GM21367 (cell line): ENCODE measurements around the gene ZSWIM6.
A peak's percentile ranks its signal among the peaks of the same experiment; 100 is the strongest.
"Not testable (repeated sequence)": the region's sequence is repeated elsewhere in the genome, so short reads cannot be mapped to it uniquely, and the experiment has no call there.

ENCODE experiments used
- ATAC-seq: cut with Tn5 transposase; IDR thresholded peaks from one replicate; pipeline ENCODE4 v1.9.1; 2021; ENCODE audit not compliant: unreplicated experiment

ZSWIM6 gene

DNA sequence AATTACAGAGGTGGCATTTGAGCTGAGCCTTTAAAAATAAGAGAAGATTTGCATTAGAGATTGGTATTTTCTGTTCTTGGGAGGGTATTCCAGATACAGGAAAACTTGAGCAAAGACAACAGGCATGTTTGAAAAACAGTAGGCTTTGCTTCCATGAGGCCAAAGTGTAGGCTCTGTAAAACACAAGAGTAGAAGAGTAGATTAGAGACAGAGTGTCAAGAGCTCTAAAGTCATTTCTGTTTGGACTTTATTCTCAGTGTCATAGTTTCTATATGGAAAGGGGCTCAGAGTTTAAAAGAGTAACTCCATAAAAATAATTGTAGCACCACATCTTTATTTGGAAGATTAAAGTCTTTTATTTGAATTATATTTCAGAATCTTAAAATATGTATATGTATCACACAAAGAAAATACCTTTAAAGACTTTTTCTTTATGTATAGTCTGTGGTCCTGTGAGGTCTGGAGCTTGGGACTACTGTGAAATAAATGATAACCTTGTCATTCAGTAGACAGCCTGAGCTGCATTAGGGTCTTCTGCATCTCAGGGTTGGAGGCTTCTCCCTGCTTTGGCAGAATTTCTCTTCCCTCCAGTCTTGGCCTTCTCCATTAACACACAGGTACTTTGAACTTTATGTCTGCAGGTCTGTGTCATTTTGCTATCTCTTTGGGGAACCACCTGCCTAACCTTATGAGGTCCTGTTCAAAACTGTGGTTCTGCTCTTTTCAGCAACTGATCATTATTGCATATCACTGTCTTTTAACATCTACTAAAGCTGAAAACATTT, 73.6 kb downstream of the ZSWIM6 start:
- ATAC-seq: no peak

DNA sequence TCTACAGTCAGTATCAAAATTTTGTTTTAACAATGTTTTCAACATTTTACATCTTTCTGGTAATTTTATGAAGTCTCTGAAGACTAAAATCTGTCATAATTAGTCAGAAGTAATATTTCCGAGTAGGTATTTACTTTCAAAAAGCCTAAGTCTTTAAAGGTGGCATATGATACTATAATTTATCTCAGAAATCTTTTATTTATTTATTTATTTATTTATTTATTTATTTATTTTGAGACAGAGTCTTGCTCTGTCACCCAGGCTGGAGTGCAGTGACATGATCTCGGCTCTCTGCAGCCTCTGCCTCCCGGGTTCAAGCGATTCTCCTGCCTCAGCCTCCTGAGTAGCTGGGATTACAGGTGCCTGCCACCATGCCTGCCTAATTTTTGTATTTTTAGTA, 74.4 kb downstream of the ZSWIM6 start:
- not testable (repeated sequence) for ATAC-seq

DNA sequence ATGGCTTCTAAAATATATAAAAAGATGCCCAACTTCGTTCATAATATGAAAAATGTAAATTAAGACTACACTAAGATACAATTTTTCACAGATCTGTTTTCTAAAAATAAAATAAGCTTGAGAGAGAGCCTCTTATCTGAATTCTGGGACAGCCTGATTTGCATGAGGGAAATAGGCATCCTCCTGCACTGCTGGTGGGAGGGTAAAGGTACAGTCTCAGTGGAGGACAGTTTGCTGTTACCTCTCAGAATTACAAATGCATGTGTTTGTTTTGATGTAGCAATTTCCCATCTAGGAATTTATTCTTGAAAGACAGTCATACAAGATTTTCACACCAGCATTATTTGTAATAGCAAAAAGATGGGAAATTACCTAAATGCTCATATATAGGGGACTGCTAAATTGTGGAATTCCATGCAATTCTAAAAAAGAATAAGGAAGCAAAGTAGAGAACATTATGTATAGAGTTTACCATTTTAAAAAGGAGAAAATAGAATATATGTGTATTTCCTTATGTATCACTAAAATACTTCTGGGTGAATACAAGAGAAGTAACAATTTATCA, 75.7 kb downstream of the ZSWIM6 start:
- no peak for ATAC-seq

DNA sequence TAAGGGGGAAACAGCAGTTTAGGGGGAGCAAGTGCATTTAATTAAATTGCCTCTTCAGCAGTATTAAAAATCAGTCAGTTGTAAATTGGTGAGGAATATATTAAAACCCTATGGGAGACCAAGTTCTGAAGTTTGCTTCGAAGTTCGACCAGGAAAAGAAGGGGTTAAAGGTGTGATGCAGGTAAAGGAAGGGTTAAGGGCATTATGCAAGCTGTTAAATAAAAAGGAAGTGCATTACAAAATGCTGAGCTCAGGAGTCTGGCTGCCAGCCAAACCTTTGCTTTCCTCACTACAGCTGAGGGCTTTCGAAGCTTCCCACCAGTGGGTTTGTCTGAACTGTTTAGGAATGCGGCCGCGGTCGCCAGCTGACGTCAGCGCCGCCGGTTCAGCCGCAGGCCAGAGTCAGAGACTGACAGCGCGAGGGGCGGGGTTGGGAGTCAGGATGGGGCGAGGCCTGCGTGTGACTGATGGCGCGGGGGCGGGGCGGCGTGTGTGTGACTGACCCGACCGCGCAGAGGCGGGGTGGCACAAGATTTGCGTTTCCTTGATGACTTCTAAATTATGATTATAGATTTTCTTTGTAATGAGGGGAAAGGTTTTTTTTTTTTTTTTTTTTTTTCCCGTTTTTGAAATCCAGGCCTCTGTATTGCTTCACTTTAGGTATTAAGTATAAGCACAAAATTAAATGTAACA, 76.6 kb downstream of the ZSWIM6 start:
- peak; percentile 99 for ATAC-seq

DNA sequence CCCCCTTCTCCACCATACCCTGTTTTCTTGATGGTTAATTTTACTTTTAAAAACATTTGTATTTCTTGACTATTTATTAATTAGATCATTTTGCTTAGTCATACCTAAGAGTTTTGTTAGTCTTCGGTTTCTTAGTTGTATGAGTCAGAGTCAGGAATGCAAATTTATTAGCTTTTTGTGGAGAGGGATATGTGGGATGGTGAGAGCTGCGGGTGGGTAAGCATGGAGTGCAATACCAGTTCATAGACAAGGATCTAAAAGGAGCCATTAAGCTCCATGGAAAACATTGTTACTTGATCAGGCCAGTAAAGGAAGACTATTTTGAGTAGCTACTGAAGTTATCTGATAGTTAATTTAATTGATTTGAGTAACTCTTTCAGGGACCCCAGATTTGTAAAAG, 77.5 kb downstream of the ZSWIM6 start:
- ATAC-seq: no peak

DNA sequence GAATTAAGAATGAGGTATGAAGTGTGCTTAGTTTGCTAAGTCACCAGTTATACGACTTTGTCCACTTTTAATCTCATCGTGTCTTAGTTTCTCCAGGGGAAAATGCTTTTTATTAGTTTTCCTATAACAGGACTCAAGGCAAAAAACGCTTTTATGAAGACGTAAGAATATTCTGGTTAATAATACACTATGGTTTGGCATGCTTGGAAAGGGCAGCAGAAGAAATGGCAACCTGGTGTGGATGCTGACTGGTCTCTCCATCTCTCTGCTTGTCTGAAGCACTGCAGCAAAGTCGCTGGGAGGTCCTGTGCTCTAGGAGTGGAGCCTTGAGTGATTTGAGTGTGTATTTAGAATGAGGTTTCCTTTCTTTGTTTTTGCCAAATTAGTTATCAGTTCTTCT, 78.8 kb downstream of the ZSWIM6 start:
- ATAC-seq: no peak

DNA sequence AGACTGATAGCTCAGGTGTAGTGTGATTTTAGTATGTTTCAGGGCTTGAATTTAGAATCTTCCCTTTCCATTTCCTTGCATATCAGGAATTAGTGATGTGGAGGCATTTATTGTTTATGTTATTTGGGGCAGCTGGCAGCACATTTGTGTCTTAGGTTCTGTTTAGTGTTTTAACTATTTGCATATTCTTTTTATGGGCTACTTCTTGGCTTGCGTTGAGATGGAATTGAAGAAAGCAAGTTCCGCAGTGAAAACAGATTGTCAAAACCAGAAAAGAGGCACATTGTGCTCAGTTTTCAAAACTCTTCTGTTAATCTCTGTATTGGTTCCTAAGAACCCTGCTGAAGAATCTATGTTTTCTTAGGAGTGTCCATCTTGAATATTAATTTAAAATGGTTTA, 80.3 kb downstream of the ZSWIM6 start:
- ATAC-seq: no peak

DNA sequence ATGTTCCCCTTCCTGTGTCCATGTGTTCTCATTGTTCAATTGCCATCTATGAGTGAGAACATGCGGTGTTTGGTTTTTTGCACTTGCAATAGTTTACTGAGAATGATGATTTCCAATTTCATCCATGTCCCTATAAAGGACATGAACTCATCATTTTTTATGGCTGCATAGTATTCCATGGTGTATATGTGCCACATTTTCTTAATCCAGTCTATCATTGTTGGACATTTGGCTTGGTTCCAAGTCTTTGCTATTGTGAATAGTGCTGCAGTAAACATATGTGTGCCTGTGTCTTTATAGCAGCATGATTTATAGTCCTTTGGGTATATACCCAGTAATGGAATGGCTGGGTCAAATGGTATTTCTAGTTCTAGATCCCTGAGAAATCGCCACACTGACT, 81.1 kb downstream of the ZSWIM6 start:
- ATAC-seq: not testable (repeated sequence)

DNA sequence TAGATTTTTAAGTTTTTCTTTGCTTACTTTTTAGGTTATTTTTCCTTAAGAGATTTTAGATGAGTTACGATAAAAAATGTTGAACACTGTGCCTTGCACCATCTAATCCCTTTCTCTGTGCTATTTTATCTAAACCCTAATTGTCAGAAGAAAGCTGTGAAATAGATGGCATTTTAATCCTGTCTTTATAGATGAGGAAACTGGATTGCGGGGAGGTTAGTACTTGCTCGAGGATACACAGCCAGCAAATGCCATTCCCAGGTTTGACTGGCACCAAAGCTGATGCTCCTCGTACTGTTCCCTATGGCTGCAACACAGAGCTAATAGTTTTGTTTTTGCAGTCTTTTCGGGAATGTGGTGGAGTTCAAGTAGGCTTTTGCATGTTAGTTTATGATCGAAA, 82.7 kb downstream of the ZSWIM6 start:
- no peak for ATAC-seq

DNA sequence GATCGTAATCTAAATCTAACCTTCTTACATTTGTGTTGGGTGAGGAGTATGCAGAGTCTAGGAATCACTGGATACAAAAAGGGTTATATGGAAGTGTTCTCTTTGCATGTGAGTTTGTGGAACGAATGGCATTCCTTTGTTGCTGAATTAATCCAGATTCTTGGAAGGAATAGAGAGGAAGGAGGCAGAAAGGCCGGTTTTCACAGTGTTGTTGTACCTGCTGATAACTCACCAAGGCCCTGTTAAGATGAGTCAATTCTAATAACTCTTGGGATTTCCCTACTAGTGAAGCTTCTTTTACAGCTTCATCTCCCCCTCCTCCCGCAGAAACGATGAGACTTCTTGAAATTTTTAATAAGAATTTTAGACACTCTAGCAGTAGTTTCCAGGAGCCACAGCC, 84.0 kb downstream of the ZSWIM6 start:
- ATAC-seq: no peak

DNA sequence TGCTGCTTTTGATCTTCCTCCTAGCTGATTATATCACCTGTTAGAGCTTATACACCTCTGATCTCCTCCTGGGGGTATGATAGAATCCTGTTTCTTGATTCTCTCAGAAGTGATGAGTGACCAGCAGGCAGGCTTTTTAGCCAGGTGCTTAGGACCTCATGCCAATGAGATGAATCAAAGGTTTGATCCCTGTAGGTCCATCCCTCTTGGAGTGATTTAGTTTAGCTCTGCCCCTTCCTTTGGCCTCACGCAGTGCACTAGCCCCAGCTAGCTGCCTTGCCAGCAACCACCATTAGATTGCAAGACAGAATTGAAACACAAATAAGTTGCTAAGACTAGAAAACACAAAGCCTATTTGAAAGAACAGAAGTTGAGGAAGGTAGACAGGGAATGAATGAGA, 84.4 kb downstream of the ZSWIM6 start:
- ATAC-seq: no peak

DNA sequence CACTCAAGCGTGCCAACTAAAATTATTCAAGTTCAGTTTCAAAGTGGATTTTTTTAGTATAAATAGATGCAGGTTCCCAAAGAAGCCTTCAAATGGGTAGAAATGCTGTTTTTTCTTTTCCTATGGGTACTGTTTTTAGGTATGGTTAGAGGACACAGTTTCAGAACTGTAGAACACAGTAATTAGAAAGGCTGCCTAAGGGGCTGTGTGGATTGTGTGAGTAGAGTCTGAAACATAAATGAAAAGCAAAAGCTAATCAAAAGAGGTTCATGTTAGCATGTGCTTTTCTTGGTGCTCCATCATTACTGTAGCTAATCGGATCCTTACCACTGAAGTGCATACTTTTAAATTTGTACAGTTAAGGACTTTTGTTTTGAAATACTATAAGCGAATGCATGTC, 85.3 kb downstream of the ZSWIM6 start:
- no peak for ATAC-seq

DNA sequence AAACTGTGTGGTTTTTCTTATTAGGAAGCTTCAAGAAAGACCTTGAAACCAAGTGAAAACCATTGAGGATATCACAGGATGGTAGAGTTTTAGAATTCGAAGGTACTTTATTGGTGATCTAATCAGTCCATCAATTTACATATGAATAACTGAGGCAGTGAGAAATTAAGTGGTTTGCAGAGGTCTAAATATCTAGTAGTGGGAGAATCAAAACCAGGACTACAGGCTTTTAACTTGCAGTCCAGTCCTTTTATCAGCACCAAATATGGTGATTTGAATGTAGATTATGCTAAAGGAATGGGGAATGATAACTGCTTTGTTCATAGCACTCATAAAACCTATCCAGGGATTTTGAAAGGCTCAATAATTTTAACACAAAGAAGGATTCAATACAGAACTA, 85.8 kb downstream of the ZSWIM6 start:
- no peak for ATAC-seq

DNA sequence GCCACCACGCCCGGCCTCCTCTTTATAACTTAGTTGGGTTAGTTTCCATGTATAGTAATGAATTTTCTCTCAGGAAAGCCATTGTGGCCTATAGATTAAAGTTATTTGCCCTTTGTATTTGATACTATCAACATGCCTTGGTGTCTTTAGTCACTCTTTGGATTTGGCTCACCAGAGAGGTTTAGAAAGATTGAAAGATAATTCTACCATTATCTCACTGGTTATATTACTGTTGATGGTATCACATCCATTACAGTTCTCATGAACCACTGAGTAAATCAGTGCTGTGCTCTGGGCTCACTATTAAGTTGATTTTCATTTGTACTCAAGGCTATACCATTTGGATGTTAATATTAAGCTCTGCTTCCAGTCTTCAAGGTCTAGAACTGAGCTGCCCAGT, 87.0 kb downstream of the ZSWIM6 start:
- ATAC-seq: no peak

DNA sequence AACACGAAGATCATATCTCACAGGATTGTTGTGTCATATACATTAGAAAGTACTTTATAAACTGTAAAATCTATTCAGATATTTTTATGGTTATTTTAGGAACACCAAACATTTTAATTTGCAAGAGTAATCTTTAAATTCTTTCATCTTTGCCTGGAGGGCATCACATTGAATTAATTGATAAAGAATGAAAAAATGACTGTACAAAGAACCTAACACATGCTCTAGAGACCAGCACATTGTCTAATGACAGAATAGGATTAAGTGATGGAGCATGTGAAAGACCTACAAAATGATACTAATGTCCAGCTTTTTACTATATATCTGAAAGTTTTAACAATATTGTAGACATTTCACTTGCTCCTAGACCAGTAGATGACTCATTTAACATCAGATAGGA, 88.0 kb downstream of the ZSWIM6 start:
- no peak for ATAC-seq

DNA sequence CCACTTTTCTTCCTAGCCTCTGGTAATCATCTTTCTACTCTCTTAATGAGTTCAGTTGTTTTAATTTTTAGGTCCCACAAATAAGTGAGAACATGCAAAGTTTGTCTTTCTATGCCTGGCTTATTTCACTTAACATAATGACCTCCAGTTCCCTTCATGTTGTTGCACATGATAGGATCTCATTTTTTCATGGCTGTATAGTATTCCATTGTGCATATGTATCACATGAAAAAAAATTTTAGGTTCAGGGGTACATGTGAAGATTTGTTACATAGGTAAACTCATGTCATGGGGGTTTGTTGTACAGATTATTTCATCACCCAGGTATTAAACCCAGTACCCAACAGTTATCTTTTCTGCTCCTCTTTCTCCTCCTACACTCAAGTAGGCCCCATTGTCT, 89.2 kb downstream of the ZSWIM6 start:
- ATAC-seq: not testable (repeated sequence)

DNA sequence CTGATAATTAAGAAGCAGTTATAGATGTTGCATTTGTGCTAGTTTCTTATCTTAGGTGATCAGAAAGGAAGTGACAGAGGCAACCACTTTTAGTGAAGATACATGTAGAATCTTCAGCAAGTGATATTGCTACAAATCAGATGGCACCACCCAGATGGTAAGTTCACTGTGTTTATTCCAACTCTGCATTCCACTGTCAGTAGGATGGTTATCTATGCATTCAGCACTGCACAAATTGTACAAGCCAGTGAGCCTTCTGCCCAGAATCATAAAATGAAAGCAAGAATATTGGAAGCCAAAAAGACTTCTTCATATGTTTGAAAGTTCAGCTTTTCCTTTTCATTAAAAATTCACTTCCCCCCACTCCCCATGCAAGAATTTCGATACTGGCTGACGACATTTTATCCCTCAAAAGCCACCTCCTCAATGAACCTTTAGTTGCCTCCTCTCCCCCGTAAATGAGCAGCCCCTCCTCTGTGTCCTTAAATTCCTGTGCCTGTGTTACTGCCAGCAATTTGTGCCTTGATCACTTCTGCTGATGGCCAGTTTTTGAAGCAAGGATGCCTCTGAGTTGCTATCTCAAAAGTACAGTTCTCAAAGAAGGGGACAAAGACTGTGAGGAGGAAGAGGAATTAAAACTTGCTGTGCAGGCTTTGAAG, 91.6 kb downstream of the ZSWIM6 start:
- ATAC-seq: no peak

DNA sequence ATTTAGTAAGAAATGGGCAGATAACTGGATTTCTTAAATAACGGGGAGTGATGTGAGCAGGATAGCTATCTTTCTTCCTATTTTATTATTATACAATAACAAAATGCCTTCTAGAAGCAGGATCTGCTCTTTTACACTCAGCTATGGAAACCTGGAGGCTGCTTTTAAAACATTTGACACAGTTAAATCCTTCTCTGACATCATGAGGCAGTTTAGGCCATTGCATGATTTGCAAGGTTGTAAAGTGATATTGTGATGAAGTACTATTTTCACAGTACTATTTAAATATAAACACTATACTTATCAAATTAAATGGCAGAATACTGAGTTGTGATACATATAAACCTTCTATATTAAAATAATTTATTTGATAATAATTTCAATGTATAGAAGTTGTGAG, 93.9 kb downstream of the ZSWIM6 start:
- ATAC-seq: no peak

DNA sequence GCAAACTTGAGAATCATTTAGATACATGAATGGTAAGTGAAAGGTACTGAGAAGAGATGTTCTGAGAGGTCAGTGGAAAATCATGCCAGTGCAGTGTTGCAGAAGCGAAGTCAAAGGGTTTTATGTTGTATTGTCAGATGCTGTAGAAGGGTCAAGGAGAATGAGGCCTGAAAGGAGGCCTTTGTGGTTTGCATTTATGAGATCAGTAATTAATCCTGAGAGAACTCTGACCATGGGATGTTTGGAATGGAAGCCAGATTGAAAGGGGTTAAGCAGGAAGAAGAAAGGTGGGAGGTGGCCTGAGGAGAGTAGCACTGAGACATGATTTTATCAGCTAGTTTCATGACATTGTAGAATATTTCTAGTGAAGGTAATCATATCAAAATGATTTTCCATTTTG, 97.8 kb downstream of the ZSWIM6 start:
- ATAC-seq: no peak

DNA sequence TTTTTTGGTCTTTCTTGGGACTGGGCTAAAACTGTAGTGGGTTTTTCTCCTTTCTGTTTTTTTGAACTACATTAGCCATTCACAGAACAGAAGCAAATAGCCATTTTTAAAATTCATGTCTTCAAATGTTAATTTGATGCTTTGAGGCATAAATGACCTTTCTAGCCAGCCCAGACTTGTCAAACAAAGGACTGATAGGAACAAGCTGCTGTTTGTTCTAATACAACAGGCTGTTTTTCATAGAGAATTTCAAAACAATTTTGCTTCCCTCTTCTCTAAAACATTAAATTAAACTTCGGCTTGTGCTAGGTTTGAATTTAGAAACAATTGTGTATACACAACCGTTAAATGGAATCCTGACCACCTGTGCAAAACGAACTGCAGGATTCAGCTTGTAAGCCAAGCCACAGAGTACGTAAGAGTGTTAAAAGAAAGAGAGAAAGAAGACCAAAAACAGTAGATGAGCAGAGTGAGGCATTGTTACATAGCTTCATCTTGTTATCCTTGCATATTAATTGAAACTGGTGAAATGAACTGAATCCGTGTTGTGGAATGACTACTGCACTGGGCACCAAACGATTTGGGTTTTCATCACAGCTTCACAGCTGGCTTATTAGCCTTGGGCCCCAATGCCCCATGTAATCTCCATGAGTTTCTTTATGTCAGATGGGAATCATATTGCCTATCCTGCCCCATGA, 100.0 kb downstream of the ZSWIM6 start:
- ATAC-seq: no peak

DNA sequence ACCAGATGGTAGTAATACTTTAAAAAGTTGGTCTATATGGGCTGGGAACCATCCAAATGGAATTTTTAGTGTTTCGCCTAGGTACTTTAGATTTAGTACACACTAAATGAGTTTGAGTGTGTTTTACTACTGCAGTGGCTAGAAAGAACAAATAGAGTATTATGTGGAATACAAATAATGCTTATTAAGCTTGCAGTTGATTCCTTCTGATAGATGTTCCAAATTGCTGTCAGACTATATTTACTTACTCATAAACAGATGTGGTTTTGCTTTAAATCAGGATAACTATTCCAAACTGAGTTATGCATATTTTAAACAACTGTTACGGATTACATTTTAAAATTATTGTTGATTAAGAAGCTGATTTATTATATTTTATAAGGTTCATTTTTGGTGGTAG, 103.3 kb downstream of the ZSWIM6 start:
- no peak for ATAC-seq
